Measurements from ENCODE around the gene SSC5D.

DNA sequence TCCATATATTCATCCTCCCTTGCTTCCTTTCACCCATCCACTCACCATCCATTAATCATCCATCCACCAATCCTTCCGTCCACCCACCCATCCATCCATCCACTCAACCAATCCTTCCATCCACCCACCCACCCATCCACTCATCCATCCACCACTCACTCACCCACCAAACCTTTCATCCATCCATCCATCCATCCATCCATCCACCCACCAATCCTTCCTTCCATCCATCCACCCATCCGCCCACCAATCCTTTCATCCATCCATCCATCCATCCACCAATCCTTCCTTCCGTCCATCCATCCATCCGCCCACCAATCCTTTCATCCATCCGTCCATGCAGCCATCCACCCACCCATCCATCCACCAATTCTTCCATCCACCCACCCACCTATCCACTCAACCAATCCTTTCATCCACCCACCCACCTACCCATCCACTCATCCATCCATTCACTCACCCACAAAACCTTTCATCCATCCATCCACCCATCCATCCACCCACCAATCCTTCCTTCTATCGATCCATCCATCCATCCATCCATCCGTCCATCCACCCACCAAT, 54.1 kb downstream of the SSC5D start:
- TF ChIP-seq, protein P1, sequence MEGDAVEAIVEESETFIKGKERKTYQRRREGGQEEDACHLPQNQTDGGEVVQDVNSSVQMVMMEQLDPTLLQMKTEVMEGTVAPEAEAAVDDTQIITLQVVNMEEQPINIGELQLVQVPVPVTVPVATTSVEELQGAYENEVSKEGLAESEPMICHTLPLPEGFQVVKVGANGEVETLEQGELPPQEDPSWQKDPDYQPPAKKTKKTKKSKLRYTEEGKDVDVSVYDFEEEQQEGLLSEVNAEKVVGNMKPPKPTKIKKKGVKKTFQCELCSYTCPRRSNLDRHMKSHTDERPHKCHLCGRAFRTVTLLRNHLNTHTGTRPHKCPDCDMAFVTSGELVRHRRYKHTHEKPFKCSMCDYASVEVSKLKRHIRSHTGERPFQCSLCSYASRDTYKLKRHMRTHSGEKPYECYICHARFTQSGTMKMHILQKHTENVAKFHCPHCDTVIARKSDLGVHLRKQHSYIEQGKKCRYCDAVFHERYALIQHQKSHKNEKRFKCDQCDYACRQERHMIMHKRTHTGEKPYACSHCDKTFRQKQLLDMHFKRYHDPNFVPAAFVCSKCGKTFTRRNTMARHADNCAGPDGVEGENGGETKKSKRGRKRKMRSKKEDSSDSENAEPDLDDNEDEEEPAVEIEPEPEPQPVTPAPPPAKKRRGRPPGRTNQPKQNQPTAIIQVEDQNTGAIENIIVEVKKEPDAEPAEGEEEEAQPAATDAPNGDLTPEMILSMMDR (tag by site-specific recombination; IDR thresholded peaks at IDR 0.05) = no peak
- no peak for TF ChIP-seq HOXA7 (CRISPR knock-in tag; IDR thresholded peaks at IDR 0.05; ENCODE audit: borderline replicate concordance)
- TF ChIP-seq SP2 (tag by site-specific recombination; IDR thresholded peaks at IDR 0.05) = no peak
- TF ChIP-seq, protein P2, sequence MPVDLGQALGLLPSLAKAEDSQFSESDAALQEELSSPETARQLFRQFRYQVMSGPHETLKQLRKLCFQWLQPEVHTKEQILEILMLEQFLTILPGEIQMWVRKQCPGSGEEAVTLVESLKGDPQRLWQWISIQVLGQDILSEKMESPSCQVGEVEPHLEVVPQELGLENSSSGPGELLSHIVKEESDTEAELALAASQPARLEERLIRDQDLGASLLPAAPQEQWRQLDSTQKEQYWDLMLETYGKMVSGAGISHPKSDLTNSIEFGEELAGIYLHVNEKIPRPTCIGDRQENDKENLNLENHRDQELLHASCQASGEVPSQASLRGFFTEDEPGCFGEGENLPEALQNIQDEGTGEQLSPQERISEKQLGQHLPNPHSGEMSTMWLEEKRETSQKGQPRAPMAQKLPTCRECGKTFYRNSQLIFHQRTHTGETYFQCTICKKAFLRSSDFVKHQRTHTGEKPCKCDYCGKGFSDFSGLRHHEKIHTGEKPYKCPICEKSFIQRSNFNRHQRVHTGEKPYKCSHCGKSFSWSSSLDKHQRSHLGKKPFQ (tag by site-specific recombination; IDR thresholded peaks at IDR 0.05) = no peak
- TF ChIP-seq OSR2 (tag by site-specific recombination; IDR thresholded peaks at IDR 0.05) = no peak
- TF ChIP-seq, protein P3, sequence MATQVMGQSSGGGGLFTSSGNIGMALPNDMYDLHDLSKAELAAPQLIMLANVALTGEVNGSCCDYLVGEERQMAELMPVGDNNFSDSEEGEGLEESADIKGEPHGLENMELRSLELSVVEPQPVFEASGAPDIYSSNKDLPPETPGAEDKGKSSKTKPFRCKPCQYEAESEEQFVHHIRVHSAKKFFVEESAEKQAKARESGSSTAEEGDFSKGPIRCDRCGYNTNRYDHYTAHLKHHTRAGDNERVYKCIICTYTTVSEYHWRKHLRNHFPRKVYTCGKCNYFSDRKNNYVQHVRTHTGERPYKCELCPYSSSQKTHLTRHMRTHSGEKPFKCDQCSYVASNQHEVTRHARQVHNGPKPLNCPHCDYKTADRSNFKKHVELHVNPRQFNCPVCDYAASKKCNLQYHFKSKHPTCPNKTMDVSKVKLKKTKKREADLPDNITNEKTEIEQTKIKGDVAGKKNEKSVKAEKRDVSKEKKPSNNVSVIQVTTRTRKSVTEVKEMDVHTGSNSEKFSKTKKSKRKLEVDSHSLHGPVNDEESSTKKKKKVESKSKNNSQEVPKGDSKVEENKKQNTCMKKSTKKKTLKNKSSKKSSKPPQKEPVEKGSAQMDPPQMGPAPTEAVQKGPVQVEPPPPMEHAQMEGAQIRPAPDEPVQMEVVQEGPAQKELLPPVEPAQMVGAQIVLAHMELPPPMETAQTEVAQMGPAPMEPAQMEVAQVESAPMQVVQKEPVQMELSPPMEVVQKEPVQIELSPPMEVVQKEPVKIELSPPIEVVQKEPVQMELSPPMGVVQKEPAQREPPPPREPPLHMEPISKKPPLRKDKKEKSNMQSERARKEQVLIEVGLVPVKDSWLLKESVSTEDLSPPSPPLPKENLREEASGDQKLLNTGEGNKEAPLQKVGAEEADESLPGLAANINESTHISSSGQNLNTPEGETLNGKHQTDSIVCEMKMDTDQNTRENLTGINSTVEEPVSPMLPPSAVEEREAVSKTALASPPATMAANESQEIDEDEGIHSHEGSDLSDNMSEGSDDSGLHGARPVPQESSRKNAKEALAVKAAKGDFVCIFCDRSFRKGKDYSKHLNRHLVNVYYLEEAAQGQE (tag by site-specific recombination; IDR thresholded peaks at IDR 0.05) = no peak
